T47D (cell line): ENCODE measurements around the gene AGPAT3.

Experiments
- DNase-seq, 2 experiments: peaks; one replicate each; pipeline versions ENCODE4 v3.0.0 to v3.0.0-alpha.2; 2011 to 2012; ENCODE audit warnings: low read depth in 1 of 2, low spot score in 1 of 2
- JUND ChIP-seq: IDR thresholded peaks from 2 replicates; pipeline ENCODE4 v1.6.1; 2012; ENCODE audit warnings: low read depth
- in situ Hi-C: cut with HindIII; loops from 2 replicates; pipeline ENCODE4 v1.10.0; 2016; ENCODE audit warnings: low sequenced_read_pairs, low pct_unique_long_range_greater_than_20kb

AGPAT3 gene

GRCh38 chr21:44018127-44018526, 153.1 kb downstream of the AGPAT3 start:
- no peak for TF ChIP-seq JUND
- in situ Hi-C loops: no loop called here

GRCh38 chr21:44018813-44019567, 154.0 kb downstream of the AGPAT3 start:
- no peak for DNase-seq
- in situ Hi-C loops: no loop called here
- TF ChIP-seq JUND: no peak

More at GRCh38 chr21:44018127-44018526, 153.1 kb downstream of the AGPAT3 start:
- no peak for DNase-seq

- in situ Hi-C loops: no loop called here
- TF ChIP-seq JUND: no peak
- no peak for DNase-seq
These were observed 154.5 kb downstream of the AGPAT3 start for GRCh38 chr21:44019568-44019958.

- no peak for TF ChIP-seq JUND
- in situ Hi-C loops: no loop called here
- no peak for DNase-seq
These were observed 155.5 kb downstream of the AGPAT3 start for GRCh38 chr21:44020551-44020950.

GRCh38 chr21:44021064-44021463, 156.0 kb downstream of the AGPAT3 start:
- no peak for TF ChIP-seq JUND
- in situ Hi-C loops: no loop called here
- no peak for DNase-seq

- in situ Hi-C loops: no loop called here
- no peak for TF ChIP-seq JUND
- DNase-seq: no peak
These were observed 159.2 kb downstream of the AGPAT3 start for GRCh38 chr21:44024257-44024656.

- DNase-seq: peak; percentile 30 to 47
- in situ Hi-C loops: no loop called here
- no peak for TF ChIP-seq JUND
These were observed 159.9 kb downstream of the AGPAT3 start for GRCh38 chr21:44024887-44025353.

- DNase-seq: no peak
- TF ChIP-seq JUND: no peak
- in situ Hi-C loops: no loop called here
These were observed 162.7 kb downstream of the AGPAT3 start for GRCh38 chr21:44027607-44028286.

GRCh38 chr21:44028287-44028659, 163.2 kb downstream of the AGPAT3 start:
- no peak for TF ChIP-seq JUND
- in situ Hi-C loops: no loop called here
- DNase-seq: no peak

GRCh38 chr21:44029460-44030087, 164.6 kb downstream of the AGPAT3 start:
- no peak for TF ChIP-seq JUND
- in situ Hi-C loops: no loop called here
- DNase-seq: no peak

GRCh38 chr21:44035244-44035643, 170.2 kb downstream of the AGPAT3 start:
- no peak for TF ChIP-seq JUND
- in situ Hi-C loops: no loop called here
- no peak for DNase-seq
